ENCODE data around the gene NLRP7.
"Not testable (repeated sequence)": the region's sequence is repeated elsewhere in the genome, so short reads cannot be mapped to it uniquely, and the experiment has no call there.

NLRP7 gene

GRCh38 chr19:54919646-54920563 lies 27.4 kb downstream of the NLRP7 start:
- DNase-seq (ENCODE audit: low read depth, low spot score), result not testable (repeated sequence)

DNA sequence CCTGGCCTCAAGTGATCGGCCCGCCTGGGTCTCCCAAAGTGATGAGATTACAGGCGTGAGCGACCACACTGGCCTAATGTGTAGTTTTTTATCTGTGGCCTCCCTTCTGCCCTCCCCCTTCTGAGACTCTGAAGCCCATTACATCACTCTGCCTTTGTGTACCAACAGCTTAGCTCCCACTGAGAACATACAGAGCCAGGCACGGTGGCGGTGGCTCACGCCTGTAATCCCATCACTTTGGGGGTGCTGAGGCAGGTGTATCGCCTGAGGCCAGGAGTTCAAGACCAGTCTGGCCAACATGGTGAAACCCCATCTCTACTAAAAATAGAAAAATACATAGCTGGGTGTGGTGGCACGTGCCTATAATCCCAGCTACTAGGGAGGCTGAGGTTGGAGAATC lies 28.8 kb downstream of the NLRP7 start:
- DNase-seq (ENCODE audit: low read depth, low spot score), result no peak

GRCh38 chr19:54916822-54917221 lies 30.5 kb downstream of the NLRP7 start:
- DNase-seq (ENCODE audit: low read depth, low spot score), result no peak

DNA sequence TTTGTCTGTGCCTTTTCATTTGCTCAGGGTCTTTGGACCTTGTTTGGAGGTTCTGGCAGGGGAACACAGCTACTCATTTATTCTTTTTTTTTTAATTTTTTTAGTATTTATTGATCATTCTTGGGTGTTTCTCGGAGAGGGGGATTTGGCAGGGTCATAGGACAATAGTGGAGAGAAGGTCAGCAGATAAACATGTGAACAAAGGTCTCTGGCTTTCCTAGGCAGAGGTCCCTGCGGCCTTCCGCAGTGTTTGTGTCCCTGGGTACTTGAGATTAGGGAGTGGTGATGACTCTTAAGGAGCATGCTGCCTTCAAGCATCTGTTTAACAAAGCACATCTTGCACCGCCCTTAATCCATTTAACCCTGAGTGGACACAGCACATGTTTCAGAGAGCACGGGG lies 39.4 kb downstream of the NLRP7 start:
- DNase-seq (ENCODE audit: low read depth, low spot score), result not testable (repeated sequence)

- DNase-seq (ENCODE audit: low read depth, low spot score), result no peak
Measured at GRCh38 chr19:54906819-54907218, 40.5 kb downstream of the NLRP7 start.

DNA sequence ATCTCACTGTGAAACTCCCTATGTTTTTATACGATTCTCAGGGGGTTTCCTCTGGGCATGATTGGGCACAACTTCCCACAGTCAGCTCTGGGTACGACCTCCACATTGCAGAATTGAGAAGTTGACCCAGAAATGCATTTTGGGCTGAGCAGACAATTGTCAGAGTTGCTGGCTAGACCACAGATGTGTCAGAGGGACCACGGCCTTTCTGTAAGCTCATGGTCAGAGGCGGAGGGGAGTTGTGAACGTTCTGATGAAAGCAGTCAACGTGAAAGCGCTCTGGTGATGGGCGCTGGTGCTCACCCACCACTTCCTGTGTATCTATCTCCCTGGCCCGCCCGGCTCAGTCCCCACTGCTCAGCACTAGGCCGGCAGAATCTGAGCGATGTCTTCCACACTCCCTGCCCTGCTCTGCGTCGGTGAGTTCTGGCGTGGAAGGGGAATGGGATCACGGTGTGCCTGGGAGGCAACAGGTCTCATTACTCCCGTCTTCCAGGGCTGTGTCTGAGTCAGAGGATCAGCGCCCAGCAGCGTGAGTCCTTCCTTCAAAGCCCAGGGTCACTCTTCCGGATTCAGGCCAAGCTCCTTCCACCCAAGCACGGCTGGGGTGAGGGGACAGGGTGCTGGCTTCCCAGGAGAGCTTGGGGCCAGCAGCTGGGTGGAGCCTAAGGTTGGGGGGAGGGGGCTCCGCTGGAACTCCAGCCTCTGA lies 41.4 kb downstream of the NLRP7 start, which contains the start of gene NCR1:
TSS of gene NCR1 (plus strand) at position 346 of the 709 bp plus-strand sequence. CDS start at position 386, 40 bp downstream.
- no peak for DNase-seq (ENCODE audit: low read depth, low spot score)

- no peak for DNase-seq (ENCODE audit: low read depth, low spot score)
Measured at GRCh38 chr19:54905421-54905802, 41.9 kb downstream of the NLRP7 start.

DNA sequence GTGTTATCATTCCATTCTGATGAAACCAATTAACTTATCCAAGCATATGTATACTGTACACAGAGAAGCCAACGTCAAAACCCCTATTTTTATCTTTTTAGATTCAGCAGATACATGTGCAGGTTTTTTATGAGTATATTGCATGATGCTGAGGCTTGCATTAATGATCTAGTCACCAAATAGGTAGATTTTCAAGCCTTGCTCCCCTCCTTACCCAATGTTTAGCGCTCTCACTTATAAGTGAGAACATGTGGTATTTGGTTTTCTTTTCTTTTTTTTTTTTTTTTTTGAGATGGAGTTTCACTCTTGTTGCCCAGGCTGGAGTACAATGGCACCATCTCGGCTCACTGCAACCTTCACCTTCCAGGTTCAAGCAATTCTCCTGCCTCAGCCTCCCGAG lies 43.1 kb downstream of the NLRP7 start:
- not testable (repeated sequence) for DNase-seq (ENCODE audit: low read depth, low spot score)

- DNase-seq (ENCODE audit: low read depth, low spot score), result no peak
Measured at GRCh38 chr19:54903303-54903702, 44.0 kb downstream of the NLRP7 start.

GRCh38 chr19:54902061-54902460 lies 45.3 kb downstream of the NLRP7 start:
- DNase-seq (ENCODE audit: low read depth, low spot score), result no peak

DNA sequence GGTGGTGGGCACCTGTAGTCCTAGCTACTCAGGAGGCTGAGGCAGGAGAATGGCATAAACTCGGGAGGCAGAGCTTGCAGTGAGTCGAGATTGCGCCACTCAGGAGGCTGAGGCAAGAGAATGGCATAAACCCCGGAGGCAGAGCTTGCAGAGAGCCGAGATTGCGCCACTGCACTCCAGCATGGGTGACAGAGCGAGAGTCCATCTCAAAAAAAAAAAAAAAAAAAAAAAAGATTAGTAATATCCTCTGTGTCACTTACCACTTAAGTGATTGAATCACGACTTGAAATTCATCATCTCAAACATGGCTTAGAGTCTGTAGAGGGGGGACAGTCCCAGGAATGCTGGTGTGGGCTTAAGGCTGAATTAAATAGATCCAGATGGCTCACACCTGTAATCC lies 46.2 kb downstream of the NLRP7 start:
- DNase-seq (ENCODE audit: low read depth, low spot score), result not testable (repeated sequence)

GRCh38 chr19:54899646-54900045 lies 47.7 kb downstream of the NLRP7 start:
- not testable (repeated sequence) for DNase-seq (ENCODE audit: low read depth, low spot score)

- not testable (repeated sequence) for DNase-seq (ENCODE audit: low read depth, low spot score)
Measured at GRCh38 chr19:54898685-54899084, 48.6 kb downstream of the NLRP7 start.

DNA sequence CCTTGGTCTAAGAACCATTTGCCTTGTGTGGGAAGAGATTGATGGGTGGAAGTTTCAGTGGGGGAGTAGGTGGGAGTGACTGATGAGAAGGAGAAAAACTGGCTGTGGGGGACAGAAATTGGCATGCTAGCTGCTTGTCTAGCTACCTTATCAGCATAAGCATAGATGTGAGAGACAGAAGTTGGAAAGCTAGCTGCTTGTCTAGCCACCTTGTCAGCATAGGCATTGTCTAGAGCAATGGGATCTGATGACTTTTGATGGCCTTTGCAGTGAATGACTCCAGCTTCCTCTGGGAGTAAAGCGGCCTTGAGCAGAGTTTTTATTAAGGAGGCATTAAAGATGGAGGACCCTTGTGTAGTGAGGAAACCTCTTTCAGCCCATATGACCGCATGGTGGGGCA lies 51.3 kb downstream of the NLRP7 start:
- no peak for DNase-seq (ENCODE audit: low read depth, low spot score)

GRCh38 chr19:54894106-54894505 lies 53.2 kb downstream of the NLRP7 start:
- DNase-seq (ENCODE audit: low read depth, low spot score), result not testable (repeated sequence)

DNA sequence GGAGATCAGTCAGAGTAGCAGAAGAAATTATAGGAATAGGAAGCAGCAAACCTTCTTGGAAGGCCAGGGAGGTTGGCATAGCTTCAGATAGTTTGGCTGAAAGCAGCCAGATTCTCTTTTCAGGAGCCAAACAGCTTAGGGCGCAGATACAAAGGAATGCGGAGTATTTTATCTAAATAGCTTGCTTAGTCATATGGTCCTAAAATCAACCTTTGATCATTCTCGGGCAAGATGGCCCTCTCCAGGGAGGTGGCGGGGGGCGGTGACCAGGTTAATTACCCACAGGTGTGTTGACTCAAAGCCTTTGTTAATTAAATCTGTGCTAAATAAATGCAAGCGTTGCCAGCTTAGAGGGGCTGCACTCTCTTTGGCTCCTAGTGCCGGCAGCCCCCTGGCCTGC lies 53.9 kb downstream of the NLRP7 start:
- no peak for DNase-seq (ENCODE audit: low read depth, low spot score)

- no peak for DNase-seq (ENCODE audit: low read depth, low spot score)
Measured at GRCh38 chr19:54889566-54889965, 57.8 kb downstream of the NLRP7 start.

DNA sequence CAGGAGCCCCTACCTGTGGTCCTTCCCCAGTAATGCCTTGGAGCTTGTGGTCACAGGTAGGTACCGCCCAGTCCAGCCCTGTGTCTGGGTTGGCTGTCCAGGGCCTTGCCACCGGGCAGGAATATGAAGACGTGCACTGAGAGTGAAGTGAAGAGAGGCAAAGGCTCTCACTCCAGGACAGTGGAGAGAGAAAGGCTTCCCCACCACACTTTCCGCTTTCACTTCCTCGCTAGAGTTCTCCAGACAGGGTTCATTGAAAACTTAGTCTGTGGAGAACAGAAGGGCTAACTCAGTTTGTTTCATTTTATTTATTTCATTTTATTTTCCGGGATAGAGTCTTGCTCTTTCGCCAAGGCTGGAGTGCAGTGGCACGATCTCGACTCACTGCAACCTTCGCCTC lies 59.1 kb downstream of the NLRP7 start:
- DNase-seq (ENCODE audit: low read depth, low spot score), result no peak

DNA sequence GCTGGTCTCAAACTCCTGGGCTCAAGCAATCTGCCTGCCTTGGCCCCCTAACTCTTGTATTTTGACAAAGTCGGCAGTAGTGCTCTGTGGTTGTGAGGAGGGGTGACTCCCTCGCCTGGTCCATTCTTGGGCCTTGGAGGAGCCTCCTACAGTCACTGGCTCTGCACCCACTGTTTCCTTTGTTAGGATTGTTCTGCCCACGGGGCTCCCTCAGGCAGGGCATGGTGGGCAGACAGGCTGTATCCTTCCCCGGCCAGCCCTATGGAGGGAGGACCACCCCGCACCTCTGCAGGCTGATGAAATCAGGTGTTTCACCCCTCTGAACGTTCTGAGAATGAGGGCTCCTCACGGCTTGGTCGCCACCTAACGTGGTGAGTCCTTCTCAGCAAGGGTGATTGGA lies 64.1 kb downstream of the NLRP7 start:
- DNase-seq (ENCODE audit: low read depth, low spot score), result no peak

GRCh38 chr19:54882758-54883157 lies 64.6 kb downstream of the NLRP7 start:
- no peak for DNase-seq (ENCODE audit: low read depth, low spot score)

DNA sequence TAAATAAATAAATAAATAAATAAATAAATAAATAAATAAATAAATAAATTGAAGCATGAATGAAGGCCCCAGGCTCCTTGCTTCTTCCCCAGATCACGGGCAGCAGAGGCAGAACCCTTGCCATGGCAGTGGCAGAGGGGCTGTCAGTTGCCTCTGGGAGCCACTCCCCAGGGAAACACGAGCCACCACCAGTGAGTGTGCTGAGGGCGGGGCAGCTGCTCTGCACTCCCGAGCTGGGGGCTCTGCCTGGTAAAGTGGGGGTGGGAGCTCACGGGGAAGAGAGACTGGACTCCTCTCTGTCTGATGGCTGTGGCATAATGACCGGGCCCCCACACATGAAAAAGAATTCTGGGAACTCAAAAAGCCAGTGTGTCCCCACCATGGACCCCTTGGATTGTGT lies 65.4 kb downstream of the NLRP7 start:
- no peak for DNase-seq (ENCODE audit: low read depth, low spot score)

DNA sequence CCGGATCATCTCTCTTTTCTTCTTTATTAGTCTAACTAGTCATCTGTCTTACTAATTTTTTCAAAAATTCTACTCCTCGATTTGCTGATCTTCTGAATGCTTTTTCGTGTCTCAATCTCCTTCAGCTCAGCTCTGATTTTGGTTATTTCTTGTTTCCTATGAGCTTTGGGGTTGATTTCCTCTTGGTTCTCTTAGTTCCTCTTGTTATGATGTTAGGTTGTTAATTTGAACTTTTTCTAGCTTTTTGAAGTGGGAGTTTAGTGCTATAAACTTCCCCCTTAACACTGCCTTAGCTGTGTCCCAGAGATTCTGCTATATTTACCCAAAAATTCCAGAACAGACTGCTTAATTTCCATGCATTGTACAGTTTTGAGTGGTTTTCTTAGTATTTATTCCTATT lies 69.9 kb downstream of the NLRP7 start:
- DNase-seq (ENCODE audit: low read depth, low spot score), result no peak

- no peak for DNase-seq (ENCODE audit: low read depth, low spot score)
Measured at GRCh38 chr19:54875506-54875905, 71.8 kb downstream of the NLRP7 start.

All from activated CD4-positive, CD25-positive, alpha-beta regulatory T cell treated with anti-CD3 and anti-CD28 coated beads, Interleukin-2, amount 50 U/mL, for 16 hours (primary cell).